Posterior vena cava (tissue), 2 donors: ENCODE results near the gene MBD1. TPM values are rescaled to one million over a fixed set of nuclear protein-coding genes. Genes with fewer than 3 reads are reported as not detected.
"Not testable (repeated sequence)": the region's sequence is repeated elsewhere in the genome, so short reads cannot be mapped to it uniquely, and the experiment has no call there.

Source experiments
- DNase-seq: peaks from one replicate; pipeline ENCODE4 v3.0.0-alpha.2; 2020; ENCODE audit warnings: low spot score
- intact Hi-C, 2 donors: fragments of 100-400 bp; cut with DNase I; formaldehyde crosslinking; loops; one replicate each; pipeline versions ENCODE4 v1.14.1 to v1.14.2; 2022 to 2023
- total RNA-seq, 2 donors: library from RNA; stranded (reverse); fragmentation: NEBNext Ultra II Directional; extraction: Animal tissue kit (Norgen Biotek cat#: 25700); gene quantifications; one replicate each; pipeline ENCODE4 v1.2.1, GENCODE V29; 2021
- donor health status: DM: yes; HTN: yes; CAD: no.
- donor health status: DM: yes; HTN: yes; CAD: no.

MBD1 gene
- total RNA-seq, 2 donors from 2014 or later: 42.2 to 48.6 TPM

GRCh38 chr18:50276452-50276851 lies 4.9 kb downstream of the MBD1 start:
- intact Hi-C loops: no loop called here
- DNase-seq: no peak

GRCh38 chr18:50275503-50276036 lies 5.8 kb downstream of the MBD1 start:
- intact Hi-C loops: no loop called here
- DNase-seq: no peak

- DNase-seq: no peak
- intact Hi-C loops: no loop called here
Measured at GRCh38 chr18:50274941-50275340, 6.4 kb downstream of the MBD1 start.

GRCh38 chr18:50274044-50274442 lies 7.3 kb downstream of the MBD1 start:
- no peak for DNase-seq
- intact Hi-C loops: no loop called here

GRCh38 chr18:50273203-50274043 lies 7.9 kb downstream of the MBD1 start:
- intact Hi-C loops: no loop called here
- DNase-seq: no peak

GRCh38 chr18:50272568-50272967 lies 8.8 kb downstream of the MBD1 start:
- no peak for DNase-seq
- intact Hi-C loops: no loop called here

GRCh38 chr18:50268022-50268747 lies 13.1 kb downstream of the MBD1 start:
- intact Hi-C loops: no loop called here
- peak; percentile 96 for DNase-seq

GRCh38 chr18:50266248-50266704 lies 15.0 kb downstream of the MBD1 start, which contains the start of gene CFAP53:
Gene CFAP53 (minus strand): TSS chr18:50266495. CDS start chr18:50266404, 91 bp downstream.
- peak; percentile 98 for DNase-seq
- intact Hi-C loops: no loop called here

GRCh38 chr18:50262977-50263376 lies 18.3 kb downstream of the MBD1 start:
- DNase-seq: no peak
- intact Hi-C loops: no loop called here

GRCh38 chr18:50250935-50251334 lies 30.4 kb downstream of the MBD1 start:
- DNase-seq: no peak
- intact Hi-C loops: no loop called here

- DNase-seq: no peak
- intact Hi-C loops: no loop called here
Measured at GRCh38 chr18:50249576-50249975, 31.7 kb downstream of the MBD1 start.

- intact Hi-C loops: no loop called here
- DNase-seq: no peak
Measured at GRCh38 chr18:50247561-50247960, 33.8 kb downstream of the MBD1 start.

- DNase-seq, intact Hi-C loops: not testable (repeated sequence)
Measured at GRCh38 chr18:50241768-50242167, 39.6 kb downstream of the MBD1 start.

- DNase-seq: no peak
- intact Hi-C loops: no loop called here
Measured at GRCh38 chr18:50240080-50240563, 41.2 kb downstream of the MBD1 start.

GRCh38 chr18:50232419-50232818 lies 48.9 kb downstream of the MBD1 start:
- intact Hi-C loops: no loop called here
- DNase-seq: no peak

- no peak for DNase-seq
- intact Hi-C loops: no loop called here
Measured at GRCh38 chr18:50231621-50232020, 49.7 kb downstream of the MBD1 start.

GRCh38 chr18:50220249-50220648 lies 61.1 kb downstream of the MBD1 start:
- DNase-seq, intact Hi-C loops: not testable (repeated sequence)
